A549 (cell line): Measurements from ENCODE around the gene TPSB2.

Source experiments
- CBX8 ChIP-seq: fragments of 200-600 bp; sonication (generic); IDR thresholded peaks from 2 replicates; pipeline ENCODE4 v1.6.1; 2016
- ESRRA ChIP-seq: fragments of 150-350 bp; IDR thresholded peaks from 2 replicates; pipeline ENCODE4 v1.6.1; 2014; ENCODE audit warnings: mild to moderate bottlenecking, low read length, borderline replicate concordance
- PHF8 ChIP-seq: fragments of 200-600 bp; sonication (generic); IDR thresholded peaks from 2 replicates; pipeline ENCODE4 v1.6.1; 2016; ENCODE audit warnings: low read depth, mild to moderate bottlenecking, antibody characterized with exemption, moderate library complexity, borderline replicate concordance
- TF ChIP-seq, protein P1 (sequence below): fragments of >200 bp; sonication (Bioruptor Twin); formaldehyde crosslinking; IDR thresholded peaks from 3 replicates; pipeline ENCODE4 v1.5.1; 2016
- TF ChIP-seq, protein P2 (sequence below): IDR thresholded peaks from 2 replicates; pipeline ENCODE4 v1.6.1; 2012
- TF ChIP-seq, protein P3 (sequence below): IDR thresholded peaks from 2 replicates; pipeline ENCODE4 v1.6.1; 2012

DNA sequence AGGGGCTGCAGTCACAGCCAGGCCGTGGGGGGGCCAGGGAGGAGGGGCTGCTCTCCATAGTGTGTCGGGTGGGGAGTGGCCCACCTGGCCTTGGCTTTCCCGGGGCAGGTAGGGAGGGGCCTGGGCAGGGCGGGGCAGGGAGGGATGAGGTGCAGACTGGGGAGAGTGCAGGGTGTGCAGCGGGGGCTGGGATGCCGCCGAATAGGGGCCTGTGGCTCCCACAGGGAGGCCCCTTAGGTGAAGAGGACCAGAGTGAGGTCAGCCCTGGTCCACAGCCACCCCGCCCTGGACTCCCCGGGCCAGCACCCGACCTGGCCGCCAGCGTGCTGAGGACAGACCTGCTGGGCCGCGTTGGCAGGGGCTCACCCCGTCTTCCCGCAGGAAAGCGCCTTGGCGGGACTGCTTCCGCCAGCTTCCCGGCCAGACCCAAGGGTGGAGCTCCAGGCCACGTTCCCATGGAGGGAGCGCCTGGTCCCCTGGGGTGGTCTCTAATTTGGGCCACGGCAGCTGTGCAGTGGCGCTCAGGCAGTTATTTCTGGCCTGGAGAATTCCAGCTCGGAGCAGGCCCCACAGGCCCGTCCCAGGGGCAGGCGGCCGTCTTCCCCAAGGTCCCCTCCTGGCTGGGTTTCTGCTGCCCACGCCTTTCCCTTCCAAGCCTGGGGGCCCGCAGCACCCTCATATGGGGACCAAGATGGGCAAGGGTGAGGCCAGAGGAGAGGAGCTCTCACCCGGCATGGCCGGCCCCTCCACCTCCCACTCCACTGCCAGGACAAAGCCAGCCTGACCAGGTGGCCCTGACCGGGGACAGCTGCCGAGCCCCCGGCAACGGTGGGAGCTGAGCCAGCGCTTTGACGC is 49.2 kb downstream of the TPSB2 start:
- TF ChIP-seq, protein P1, sequence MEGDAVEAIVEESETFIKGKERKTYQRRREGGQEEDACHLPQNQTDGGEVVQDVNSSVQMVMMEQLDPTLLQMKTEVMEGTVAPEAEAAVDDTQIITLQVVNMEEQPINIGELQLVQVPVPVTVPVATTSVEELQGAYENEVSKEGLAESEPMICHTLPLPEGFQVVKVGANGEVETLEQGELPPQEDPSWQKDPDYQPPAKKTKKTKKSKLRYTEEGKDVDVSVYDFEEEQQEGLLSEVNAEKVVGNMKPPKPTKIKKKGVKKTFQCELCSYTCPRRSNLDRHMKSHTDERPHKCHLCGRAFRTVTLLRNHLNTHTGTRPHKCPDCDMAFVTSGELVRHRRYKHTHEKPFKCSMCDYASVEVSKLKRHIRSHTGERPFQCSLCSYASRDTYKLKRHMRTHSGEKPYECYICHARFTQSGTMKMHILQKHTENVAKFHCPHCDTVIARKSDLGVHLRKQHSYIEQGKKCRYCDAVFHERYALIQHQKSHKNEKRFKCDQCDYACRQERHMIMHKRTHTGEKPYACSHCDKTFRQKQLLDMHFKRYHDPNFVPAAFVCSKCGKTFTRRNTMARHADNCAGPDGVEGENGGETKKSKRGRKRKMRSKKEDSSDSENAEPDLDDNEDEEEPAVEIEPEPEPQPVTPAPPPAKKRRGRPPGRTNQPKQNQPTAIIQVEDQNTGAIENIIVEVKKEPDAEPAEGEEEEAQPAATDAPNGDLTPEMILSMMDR: no peak
- TF ChIP-seq, protein P2, sequence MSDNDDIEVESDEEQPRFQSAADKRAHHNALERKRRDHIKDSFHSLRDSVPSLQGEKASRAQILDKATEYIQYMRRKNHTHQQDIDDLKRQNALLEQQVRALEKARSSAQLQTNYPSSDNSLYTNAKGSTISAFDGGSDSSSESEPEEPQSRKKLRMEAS: no peak
- no peak for TF ChIP-seq PHF8
- TF ChIP-seq ESRRA: no peak
- no peak for TF ChIP-seq CBX8
- TF ChIP-seq, protein P3, sequence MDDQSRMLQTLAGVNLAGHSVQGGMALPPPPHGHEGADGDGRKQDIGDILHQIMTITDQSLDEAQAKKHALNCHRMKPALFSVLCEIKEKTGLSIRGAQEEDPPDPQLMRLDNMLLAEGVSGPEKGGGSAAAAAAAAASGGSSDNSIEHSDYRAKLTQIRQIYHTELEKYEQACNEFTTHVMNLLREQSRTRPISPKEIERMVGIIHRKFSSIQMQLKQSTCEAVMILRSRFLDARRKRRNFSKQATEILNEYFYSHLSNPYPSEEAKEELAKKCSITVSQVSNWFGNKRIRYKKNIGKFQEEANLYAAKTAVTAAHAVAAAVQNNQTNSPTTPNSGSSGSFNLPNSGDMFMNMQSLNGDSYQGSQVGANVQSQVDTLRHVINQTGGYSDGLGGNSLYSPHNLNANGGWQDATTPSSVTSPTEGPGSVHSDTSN: no peak
